ENCODE measurements around the gene ST7. TPM values are rescaled to one million over a fixed set of nuclear protein-coding genes. Genes with fewer than 3 reads are reported as not detected.

Gene ST7
- total RNA-seq, 2 experiments from 2014 or later = 5.2 to 7.0 TPM

DNA sequence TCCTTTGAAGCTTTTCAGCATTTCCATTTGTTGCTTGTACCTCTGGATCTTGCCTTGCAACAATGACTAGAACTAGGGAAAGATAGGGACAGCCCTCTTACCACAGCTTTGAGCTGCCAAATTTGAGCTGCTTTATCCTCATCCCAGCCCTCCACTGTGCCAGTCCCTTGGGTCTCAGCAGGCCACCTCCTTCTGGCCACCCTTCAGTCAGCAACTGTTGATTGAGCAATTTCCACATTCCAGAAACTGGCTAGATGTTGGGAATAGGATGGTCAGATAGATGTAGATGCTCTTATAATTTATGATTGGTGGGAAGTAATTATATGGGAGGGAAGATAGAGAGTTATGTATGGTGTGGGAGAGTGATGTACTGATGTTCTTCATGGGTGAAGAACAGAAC lies 100.1 kb downstream of the ST7 start:
- no peaks in the 10 kb centered on the region for H3K9me3 Mint-ChIP-seq
- no peak for DNase-seq
- ChIA-PET CTCF (no interaction called here), POLR2A (no interaction called here)
- no peak overlapping the region for H3K4me3 Mint-ChIP-seq
- peaks cover 22% of the 10 kb centered on the region for H3K4me1 Mint-ChIP-seq
- peaks cover 4% of the 10 kb centered on the region for H3K27me3 Mint-ChIP-seq
- H3K36me3 Mint-ChIP-seq (ENCODE audit: low read depth) = peaks cover 5% of the 10 kb centered on the region
- H3K27ac Mint-ChIP-seq = no peak overlapping the region

DNA sequence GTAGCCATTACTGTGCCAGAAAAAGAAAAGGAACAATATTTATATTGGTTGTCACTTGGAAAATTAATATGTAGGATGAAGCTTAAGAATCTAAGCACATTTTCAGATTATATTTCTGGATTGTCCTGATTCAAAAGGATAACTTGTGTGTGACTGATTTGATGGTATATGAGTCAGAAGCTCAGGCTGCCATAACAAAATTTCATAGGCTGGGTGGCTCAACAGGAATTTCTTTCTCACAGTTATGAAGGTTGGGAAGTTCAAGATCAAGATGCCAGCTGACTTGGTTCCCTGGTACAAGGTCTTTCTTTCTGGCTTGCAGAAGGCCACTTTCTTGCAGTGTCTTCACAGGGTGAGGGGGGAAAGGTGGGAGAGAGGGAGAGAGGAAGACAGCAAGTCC lies 108.5 kb downstream of the ST7 start:
- POLR2A ChIA-PET = no interaction called here
- no peaks in the 10 kb centered on the region for H3K9me3 Mint-ChIP-seq
- no peaks in the 10 kb centered on the region for H3K36me3 Mint-ChIP-seq (ENCODE audit: low read depth)
- H3K4me1 Mint-ChIP-seq = no peaks in the 10 kb centered on the region
- CTCF ChIA-PET = no interaction called here
- no peak for DNase-seq
- H3K27ac Mint-ChIP-seq = no peak overlapping the region
- peaks cover 5% of the 10 kb centered on the region for H3K27me3 Mint-ChIP-seq
- H3K4me3 Mint-ChIP-seq = no peak overlapping the region

DNA sequence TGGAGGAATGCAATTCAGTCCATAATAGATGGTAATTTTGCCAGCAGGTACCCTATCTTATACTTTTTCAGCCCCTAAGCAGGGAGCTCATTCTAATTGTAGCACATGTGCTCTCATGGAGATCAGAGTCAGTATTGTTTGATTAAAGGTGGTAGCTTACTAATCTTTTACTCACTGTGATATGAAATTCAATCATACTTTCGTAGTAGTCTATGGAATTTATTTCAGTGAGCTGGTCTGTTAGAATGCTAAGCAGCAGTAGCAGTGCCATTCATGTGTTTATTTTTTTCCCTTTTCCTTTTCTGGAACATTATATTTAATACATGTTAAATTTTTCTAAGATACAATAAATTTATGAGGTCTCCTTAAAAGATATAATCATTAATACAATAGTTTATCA lies 109.0 kb downstream of the ST7 start:
- Mint-ChIP-seq H3K4me1 (peaks cover 3% of the 10 kb centered on the region), H3K4me3 (no peak overlapping the region), H3K36me3 (ENCODE audit: low read depth) (no peaks in the 10 kb centered on the region), H3K9me3 (no peaks in the 10 kb centered on the region), H3K27me3 (peaks cover 5% of the 10 kb centered on the region), H3K27ac (no peak overlapping the region)
- CTCF ChIA-PET = no interaction called here
- no peak for DNase-seq
- POLR2A ChIA-PET = no interaction called here

DNA sequence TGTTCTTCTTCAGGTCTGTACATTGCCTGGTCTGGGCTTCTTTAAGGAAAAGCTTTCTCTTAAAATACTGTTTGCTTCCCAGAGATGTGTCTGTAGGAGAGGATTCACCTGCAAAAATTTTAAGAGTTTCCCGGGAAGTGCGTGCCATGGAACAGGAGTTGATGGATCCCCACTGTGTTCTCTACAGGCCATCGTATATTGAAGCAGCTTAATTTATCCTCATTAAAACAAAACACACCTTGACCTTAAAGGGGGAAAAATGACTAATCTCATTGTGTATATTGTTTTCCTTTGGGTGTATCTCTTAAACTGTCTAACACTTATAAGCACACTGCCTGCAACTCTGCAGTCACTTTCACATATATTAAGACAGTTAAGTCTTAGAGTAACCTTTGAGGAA lies 111.4 kb downstream of the ST7 start:
- CTCF ChIA-PET = no interaction called here
- POLR2A ChIA-PET = no interaction called here
- H3K9me3 Mint-ChIP-seq = no peaks in the 10 kb centered on the region
- peaks cover 2% of the 10 kb centered on the region for H3K27me3 Mint-ChIP-seq
- DNase-seq = no peak
- H3K27ac Mint-ChIP-seq = no peak overlapping the region
- no peaks in the 10 kb centered on the region for H3K36me3 Mint-ChIP-seq (ENCODE audit: low read depth)
- H3K4me3 Mint-ChIP-seq = no peak overlapping the region
- H3K4me1 Mint-ChIP-seq = peaks cover 12% of the 10 kb centered on the region

DNA sequence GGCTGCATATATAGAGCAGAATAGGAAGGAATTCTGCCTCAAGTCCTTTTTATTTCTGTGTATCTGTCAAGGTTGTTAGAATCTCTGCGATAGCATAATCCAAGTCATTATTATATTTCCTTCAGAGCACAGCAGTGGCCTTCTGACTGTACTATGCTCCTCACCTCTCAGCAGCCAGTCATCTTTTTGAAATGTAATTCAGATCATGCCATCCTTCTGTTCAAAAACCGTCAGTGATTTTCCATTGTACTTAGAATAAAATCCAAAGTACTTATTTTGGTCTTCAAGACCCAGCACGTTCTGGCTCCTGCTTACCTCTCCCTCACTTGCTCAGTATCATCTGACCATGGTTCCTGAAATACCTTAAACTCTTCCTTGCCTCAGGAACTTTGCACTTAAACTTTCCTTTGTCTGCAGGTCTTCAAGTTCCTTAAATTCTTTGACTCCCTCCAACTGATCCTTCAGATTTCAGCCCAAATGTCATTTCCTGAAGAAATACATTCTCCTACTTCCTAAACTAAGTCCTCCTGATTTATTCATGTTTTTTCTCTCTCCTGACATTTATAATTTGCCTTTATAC lies 112.4 kb downstream of the ST7 start:
- H3K4me1 Mint-ChIP-seq = peaks cover 12% of the 10 kb centered on the region
- H3K27ac Mint-ChIP-seq = no peak overlapping the region
- H3K36me3 Mint-ChIP-seq (ENCODE audit: low read depth) = no peaks in the 10 kb centered on the region
- CTCF ChIA-PET = no interaction called here
- H3K9me3 Mint-ChIP-seq = no peaks in the 10 kb centered on the region
- no peak for DNase-seq
- POLR2A ChIA-PET = no interaction called here
- no peak overlapping the region for H3K4me3 Mint-ChIP-seq
- peaks cover 2% of the 10 kb centered on the region for H3K27me3 Mint-ChIP-seq

DNA sequence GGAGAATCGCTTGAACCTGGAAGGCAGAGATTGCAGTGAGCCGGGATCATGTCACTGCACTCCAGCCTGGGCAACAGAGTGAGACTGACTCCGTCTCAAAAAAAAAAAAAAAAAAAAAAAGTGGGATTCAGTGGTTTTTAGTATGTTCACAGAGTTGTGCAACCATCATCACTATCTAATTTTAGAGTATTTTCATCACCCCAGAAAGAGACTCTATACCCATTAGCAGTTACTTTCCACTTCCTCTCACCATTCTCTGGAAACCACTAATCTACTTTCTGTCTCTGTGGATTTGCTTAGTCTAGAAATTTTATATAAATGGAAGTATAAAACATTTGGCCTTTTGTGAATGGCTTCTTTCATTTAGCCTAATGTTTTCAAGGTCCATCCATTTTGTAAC lies 113.4 kb downstream of the ST7 start:
- H3K27me3 Mint-ChIP-seq = peaks cover 2% of the 10 kb centered on the region

DNA sequence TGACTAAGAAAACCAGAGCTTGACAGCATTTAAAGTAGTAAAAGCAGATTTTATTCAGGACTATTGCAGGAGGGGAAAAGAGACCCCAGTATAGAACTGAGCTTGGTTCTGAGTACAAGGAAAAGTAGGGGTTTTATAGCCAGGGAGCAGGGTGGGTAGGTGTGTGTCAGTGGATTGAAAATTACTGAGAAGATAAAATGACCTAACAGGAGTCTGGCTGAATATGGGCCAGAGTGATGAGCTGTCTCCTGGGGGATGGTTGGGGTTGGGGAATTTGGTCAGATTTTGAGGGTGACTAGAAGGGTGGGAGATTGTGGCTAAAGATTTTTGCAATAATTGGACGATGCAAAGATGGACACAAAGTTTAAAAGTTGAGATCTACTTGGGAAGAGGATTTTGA lies 114.0 kb downstream of the ST7 start:
- POLR2A ChIA-PET = no interaction called here
- CTCF ChIA-PET = no interaction called here
- DNase-seq = no peak
- no peaks in the 10 kb centered on the region for H3K36me3 Mint-ChIP-seq (ENCODE audit: low read depth)
- peaks cover 12% of the 10 kb centered on the region for H3K4me1 Mint-ChIP-seq
- peaks cover 2% of the 10 kb centered on the region for H3K27me3 Mint-ChIP-seq
- no peak overlapping the region for H3K4me3 Mint-ChIP-seq
- H3K9me3 Mint-ChIP-seq = no peaks in the 10 kb centered on the region
- H3K27ac Mint-ChIP-seq = no peak overlapping the region

More for the DNA sequence above, 113.4 kb downstream of the ST7 start:
- Mint-ChIP-seq H3K27ac (no peak overlapping the region), H3K36me3 (ENCODE audit: low read depth) (no peaks in the 10 kb centered on the region), H3K4me1 (peaks cover 12% of the 10 kb centered on the region), H3K4me3 (no peak overlapping the region), H3K9me3 (no peaks in the 10 kb centered on the region)
- ChIA-PET POLR2A (no interaction called here), CTCF (no interaction called here)
- DNase-seq = no peak

DNA sequence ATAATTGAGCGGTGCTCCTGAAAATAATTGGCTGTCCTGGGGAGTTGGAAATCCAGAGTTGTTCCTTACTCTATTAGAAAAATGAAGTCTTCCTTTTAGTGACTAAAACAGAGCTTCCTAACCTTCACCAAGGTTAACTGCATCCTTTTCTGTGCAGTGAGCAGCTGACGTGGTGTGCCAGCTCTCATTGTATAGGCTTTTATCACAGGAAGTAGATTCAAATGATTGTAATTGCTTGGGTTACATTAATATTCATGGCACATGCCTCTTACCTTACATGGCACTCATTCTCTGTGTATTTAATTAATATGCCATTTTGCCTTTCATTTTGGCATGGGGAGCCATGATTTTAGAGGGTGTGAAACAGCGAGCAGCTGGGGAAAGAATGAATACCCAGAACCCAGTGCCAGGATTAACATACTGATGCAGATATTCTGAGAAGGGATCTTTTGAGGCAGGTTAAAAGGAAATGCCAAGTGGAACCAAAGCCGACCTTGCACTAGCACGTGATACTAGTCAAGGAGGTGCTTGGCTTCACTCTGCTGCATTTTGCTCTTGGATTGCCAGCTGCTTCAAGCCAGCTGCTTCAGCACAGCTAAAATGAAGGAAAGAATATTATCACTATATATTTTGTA lies 115.3 kb downstream of the ST7 start:
- H3K9me3 Mint-ChIP-seq = no peaks in the 10 kb centered on the region
- no peaks in the 10 kb centered on the region for H3K36me3 Mint-ChIP-seq (ENCODE audit: low read depth)
- DNase-seq = no peak
- no peaks in the 10 kb centered on the region for H3K27me3 Mint-ChIP-seq
- H3K4me3 Mint-ChIP-seq = no peak overlapping the region
- ChIA-PET POLR2A (interaction anchor here (0.6 kb wide), 1 partner anchor 9 kb away, joined by 4 read pairs; no protein-coding TSS in a partner anchor), CTCF (no interaction called here)
- H3K27ac Mint-ChIP-seq = no peak overlapping the region
- H3K4me1 Mint-ChIP-seq = peaks cover 16% of the 10 kb centered on the region

DNA sequence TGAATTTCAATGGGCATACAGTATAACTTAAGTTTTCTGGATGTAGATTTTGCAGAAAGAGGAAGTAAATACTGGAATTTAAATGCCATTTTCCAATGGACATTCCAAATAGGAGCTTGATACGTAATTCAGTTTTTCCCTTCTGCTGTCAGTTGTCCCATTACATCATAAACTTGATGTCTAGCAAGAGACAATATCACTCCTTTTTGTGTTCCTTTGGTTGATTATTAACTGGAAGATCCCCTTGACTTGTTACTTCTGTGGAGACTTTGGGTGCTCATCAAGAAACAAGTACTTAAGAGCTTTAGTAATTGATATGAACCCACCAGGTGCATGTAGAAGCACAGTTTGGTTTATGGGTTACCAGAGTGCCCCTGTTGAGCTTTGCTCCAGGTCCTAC lies 116.1 kb downstream of the ST7 start:
- peaks cover 16% of the 10 kb centered on the region for H3K4me1 Mint-ChIP-seq
- H3K9me3 Mint-ChIP-seq = no peaks in the 10 kb centered on the region
- no peaks in the 10 kb centered on the region for H3K36me3 Mint-ChIP-seq (ENCODE audit: low read depth)
- no peak for DNase-seq
- no peak overlapping the region for H3K4me3 Mint-ChIP-seq
- H3K27me3 Mint-ChIP-seq = no peaks in the 10 kb centered on the region
- POLR2A ChIA-PET = no interaction called here
- CTCF ChIA-PET = no interaction called here
- H3K27ac Mint-ChIP-seq = no peak overlapping the region

DNA sequence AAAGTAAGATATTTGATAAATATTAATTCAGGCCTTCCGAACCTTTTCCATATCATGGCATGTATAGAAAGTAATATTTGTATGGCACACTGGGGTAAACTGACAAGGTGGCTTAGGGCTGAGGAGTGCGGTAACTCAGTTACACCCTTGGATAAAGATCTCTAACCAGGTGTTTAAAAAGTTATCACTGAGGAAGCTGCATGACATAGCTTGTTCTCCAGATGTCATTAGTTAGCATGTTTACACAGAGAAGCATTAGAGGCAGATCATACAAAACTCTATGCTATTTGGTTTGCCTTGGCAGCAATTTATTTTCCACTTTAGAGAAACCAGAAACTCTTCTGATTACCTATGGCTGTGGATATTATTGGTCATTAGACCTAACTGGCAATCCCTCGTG lies 118.2 kb downstream of the ST7 start:
- Mint-ChIP-seq H3K9me3 (peaks cover 5% of the 10 kb centered on the region), H3K4me3 (no peak overlapping the region), H3K27ac (no peak overlapping the region), H3K36me3 (ENCODE audit: low read depth) (no peaks in the 10 kb centered on the region), H3K27me3 (no peaks in the 10 kb centered on the region), H3K4me1 (peaks cover 16% of the 10 kb centered on the region)
- CTCF ChIA-PET = no interaction called here
- no peak for DNase-seq
- POLR2A ChIA-PET = no interaction called here

DNA sequence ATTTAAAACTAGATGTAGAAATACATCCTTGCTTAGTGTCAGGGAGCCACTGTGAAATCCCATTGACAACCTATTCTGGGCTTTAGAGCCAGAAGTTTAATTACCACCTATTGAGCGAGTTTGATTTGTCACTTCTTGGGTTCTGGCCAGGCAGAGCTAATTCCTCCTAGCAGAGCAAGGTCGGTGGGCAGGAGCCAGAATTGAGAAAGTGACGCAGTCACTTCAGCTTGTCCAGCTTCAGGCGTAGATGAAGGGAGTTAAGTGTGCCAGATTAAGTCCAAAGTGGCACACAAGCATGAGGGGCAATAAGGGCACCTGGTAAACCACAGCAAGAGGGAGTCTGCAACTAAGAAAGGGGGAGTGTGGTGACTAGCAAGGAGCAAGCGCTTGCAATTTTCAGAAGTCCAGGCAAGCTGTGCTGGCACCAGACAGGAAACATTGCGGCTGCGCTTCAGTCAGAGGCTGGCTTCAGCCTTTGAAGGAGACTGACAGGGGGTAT lies 119.4 kb downstream of the ST7 start:
- CTCF ChIA-PET = interaction anchor here (0.6 kb wide), 1 partner anchor 32 kb away, joined by 3 read pairs; no protein-coding TSS in a partner anchor
- Mint-ChIP-seq H3K27ac (no peak overlapping the region), H3K36me3 (ENCODE audit: low read depth) (no peaks in the 10 kb centered on the region), H3K27me3 (no peaks in the 10 kb centered on the region), H3K9me3 (peaks cover 8% of the 10 kb centered on the region), H3K4me3 (no peak overlapping the region), H3K4me1 (peaks cover 12% of the 10 kb centered on the region)
- DNase-seq = no peak
- POLR2A ChIA-PET = no interaction called here

DNA sequence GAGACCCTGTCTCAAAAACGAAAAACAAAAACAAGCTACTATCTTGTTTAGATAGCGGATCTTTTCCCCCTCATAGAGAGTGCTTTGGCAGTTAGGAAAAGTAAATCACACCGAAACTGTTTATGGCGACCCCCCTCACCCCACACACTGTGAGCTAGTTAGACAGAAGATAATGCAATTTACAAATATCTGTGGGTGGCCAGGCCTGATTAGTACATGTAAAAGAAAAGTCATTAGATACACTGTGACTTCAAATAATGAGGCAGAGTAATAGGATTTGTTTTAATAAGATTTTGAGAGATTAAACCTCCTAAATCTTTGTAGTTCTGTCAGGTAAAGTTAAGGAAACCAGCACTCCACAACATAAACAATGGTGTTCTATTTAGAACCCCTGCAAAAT lies 121.1 kb downstream of the ST7 start:
- Mint-ChIP-seq H3K4me3 (no peak overlapping the region), H3K27me3 (no peaks in the 10 kb centered on the region), H3K9me3 (peaks cover 8% of the 10 kb centered on the region), H3K36me3 (ENCODE audit: low read depth) (no peaks in the 10 kb centered on the region), H3K4me1 (peaks cover 3% of the 10 kb centered on the region), H3K27ac (no peak overlapping the region)
- DNase-seq = no peak
- ChIA-PET CTCF (interaction anchor here (0.6 kb wide), 1 partner anchor 22 kb away, joined by 4 read pairs; no protein-coding TSS in a partner anchor), POLR2A (no interaction called here)

DNA sequence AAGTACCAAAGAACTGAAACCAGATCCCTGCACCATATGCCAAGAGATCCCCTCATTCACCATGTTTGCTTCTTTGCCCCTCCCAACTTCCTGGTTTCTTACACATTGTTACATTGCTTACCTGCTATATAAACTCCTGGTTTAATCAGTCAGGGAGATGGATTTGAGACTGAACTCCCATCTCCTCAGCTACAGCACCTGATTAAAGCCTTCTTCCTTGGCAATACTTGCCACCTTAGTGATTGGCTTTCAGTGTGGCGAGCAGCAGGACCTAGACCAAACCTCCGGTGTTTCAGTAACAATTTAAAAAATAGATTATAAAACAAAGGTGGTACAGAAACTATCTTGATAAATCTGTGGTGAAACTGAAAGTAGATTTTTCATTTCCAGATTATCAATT lies 122.6 kb downstream of the ST7 start:
- H3K27me3 Mint-ChIP-seq = no peaks in the 10 kb centered on the region
- no peak overlapping the region for H3K4me3 Mint-ChIP-seq
- peaks cover 3% of the 10 kb centered on the region for H3K4me1 Mint-ChIP-seq
- peaks cover 8% of the 10 kb centered on the region for H3K9me3 Mint-ChIP-seq
- CTCF ChIA-PET = no interaction called here
- POLR2A ChIA-PET = no interaction called here
- no peak for DNase-seq
- no peak overlapping the region for H3K27ac Mint-ChIP-seq
- H3K36me3 Mint-ChIP-seq (ENCODE audit: low read depth) = no peaks in the 10 kb centered on the region

DNA sequence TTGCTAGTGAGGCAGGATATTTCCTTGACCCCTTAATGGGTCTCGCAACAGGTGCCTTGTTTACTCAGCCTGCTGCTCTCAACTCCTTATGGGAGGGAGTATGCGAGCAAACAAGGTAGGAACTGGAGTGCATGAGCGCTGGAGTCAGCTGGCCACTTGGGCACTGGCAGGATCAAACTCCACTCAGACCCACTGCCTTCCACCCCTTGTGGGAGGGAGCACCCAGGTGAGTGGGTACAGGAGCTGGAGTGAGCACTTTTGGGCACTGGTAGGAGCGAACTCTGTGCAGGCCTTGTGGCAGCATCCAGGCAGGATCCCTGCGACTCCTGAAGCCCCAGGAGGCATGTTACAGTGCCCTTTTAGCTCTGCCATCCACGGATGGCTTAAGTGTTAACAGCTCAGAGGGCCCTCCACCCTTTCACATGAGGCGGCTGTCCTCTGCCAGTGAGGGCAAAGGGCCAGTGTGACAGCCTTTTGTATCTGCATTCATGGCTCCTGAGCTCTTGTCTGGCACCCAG lies 123.2 kb downstream of the ST7 start:
- no peaks in the 10 kb centered on the region for H3K36me3 Mint-ChIP-seq (ENCODE audit: low read depth)
- H3K9me3 Mint-ChIP-seq = peaks cover 8% of the 10 kb centered on the region
- no peak for DNase-seq
- H3K4me3 Mint-ChIP-seq = no peak overlapping the region
- CTCF ChIA-PET = no interaction called here
- POLR2A ChIA-PET = no interaction called here
- no peak overlapping the region for H3K27ac Mint-ChIP-seq
- no peaks in the 10 kb centered on the region for H3K27me3 Mint-ChIP-seq
- H3K4me1 Mint-ChIP-seq = peaks cover 3% of the 10 kb centered on the region
